Kidney glomerular epithelial cell (primary cell): ENCODE results near the gene TMEM38B.

Experiments used
- DNase-seq: peaks from one replicate; lab custom pipeline; 2025; lab: John Stamatoyannopoulos, UW

The TMEM38B gene, protein sequence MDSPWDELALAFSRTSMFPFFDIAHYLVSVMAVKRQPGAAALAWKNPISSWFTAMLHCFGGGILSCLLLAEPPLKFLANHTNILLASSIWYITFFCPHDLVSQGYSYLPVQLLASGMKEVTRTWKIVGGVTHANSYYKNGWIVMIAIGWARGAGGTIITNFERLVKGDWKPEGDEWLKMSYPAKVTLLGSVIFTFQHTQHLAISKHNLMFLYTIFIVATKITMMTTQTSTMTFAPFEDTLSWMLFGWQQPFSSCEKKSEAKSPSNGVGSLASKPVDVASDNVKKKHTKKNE

GRCh38 chr9:105694190-105694847 is at the start of gene TMEM38B:
TMEM38B (plus strand) TSS chr9:105694541; CDS start chr9:105694661, 120 bp downstream.
- peak; percentile 52 for DNase-seq

DNA sequence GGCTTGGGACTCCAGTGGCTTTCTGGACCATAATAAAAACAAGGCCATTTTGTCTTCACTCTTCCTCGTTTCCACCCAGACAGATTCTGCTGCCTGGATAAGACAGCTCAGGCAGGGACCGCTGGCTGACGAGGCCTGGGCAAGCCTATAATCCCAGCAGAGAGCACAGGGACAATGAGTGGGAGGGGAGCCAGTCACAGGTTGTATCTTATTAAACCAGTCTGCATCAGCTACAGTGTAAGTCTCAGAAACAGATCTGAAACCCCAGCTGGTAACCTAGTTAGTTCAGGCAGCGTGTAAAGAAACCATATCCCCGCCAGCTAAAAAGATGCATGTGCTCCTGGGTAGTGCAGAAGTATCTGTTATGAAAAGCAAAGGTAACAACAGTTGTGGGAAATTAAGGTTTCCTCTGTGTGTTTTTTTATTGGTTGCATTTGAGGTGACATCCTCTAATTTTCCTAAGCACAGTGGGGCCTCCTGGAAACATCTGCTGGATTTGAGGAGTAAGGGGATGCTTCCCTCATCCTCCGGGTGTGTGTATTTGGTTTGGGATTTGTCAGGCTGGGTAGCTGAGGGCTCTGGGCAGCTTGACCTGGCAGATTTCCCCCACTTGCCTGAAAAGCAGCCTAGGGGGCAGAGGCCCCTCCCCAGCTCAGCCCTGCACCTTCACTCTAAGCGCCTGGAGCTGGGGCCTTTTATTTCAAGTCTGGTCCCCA is 47.3 kb upstream of the TMEM38B start:
- no peak for DNase-seq

DNA sequence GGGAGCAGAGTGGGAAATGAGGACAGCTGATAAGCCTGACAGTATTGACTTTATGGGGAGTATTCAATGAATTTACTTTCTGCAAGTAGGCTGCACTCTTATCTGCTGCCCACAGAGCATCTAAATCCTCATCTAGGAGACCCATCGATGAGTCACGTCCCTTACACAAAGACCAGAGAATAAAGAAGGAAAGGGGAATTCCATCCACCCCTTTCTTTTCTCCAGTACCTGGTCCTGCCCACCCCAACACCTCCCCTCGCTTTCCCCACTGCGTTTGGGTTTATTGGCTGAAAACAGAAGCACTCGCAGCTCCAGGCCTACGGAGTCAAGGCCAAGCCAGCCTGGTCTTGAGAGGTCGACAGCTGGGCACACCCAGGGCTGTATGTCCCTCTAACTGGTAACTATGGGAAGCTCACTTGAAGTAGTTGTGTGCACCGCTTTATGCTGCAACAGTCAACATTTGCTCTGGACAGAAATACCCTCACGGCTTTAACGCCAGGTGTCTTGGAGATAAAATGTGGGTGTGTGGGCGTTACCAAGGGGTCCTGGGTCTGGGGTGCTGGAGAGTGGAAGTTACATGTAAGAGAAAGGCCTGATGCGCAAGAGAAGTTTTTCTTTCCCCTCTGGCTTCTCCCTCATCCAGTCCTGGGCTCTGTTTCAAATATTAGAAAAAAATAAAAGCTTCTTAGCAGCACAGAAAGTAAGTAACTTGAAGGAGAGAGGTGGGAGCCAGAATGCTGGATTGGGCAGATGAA is 46.6 kb upstream of the TMEM38B start:
- DNase-seq = no peak

- DNase-seq = no peak
Measured at GRCh38 chr9:105651806-105652205, 42.5 kb upstream of the TMEM38B start.

GRCh38 chr9:105656131-105656921 is 38.0 kb upstream of the TMEM38B start:
- no peak for DNase-seq

DNA sequence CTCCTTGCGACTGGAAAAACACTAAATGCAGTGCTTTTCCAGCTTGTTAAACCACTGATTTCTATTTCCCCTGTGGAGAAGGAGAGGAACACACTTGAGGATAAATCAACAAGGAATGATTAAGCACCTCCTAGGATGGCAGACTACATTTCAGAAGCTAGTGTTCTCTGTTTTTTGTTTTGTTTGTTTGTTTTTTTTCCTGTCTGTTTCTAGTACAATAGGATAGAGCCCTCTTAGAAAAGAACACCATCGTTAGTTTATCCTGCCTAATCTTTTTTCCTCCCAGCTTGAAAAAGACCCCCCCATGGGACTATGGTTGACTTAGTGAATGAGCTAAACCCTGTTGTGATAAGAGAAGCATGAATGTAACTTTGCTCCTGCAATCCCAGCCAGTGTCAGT is 36.0 kb upstream of the TMEM38B start:
- DNase-seq = no peak

GRCh38 chr9:105661011-105661410 is 33.3 kb upstream of the TMEM38B start:
- DNase-seq = no peak

GRCh38 chr9:105662184-105663104 is 31.9 kb upstream of the TMEM38B start, which contains the start of gene TAL2:
TAL2 (plus strand) TSS chr9:105662457; CDS start chr9:105662497, 40 bp downstream.
- no peak for DNase-seq

DNA sequence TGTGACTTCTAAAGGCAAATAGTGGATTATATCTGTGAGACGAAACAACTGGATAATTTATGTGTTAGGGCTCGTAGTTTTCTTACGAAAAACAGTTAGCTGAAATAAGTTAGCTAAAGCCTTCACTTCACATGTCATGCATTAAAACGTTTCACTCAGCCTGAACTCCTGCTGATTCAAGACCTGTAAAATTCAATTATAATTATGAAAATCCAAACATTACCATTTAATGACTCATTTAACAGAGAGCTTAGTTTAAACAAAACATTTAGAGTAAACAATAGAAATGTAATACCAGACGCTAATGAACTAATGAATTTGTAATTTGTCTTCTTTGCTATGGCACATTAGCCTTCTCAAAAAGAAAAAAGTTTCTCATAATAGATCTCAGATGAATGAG is 30.4 kb upstream of the TMEM38B start:
- no peak for DNase-seq

GRCh38 chr9:105667867-105668266 is 26.5 kb upstream of the TMEM38B start:
- no peak for DNase-seq

- DNase-seq = no peak
Measured at GRCh38 chr9:105670315-105670714, 24.0 kb upstream of the TMEM38B start.

GRCh38 chr9:105670775-105671174 is 23.6 kb upstream of the TMEM38B start:
- no peak for DNase-seq

DNA sequence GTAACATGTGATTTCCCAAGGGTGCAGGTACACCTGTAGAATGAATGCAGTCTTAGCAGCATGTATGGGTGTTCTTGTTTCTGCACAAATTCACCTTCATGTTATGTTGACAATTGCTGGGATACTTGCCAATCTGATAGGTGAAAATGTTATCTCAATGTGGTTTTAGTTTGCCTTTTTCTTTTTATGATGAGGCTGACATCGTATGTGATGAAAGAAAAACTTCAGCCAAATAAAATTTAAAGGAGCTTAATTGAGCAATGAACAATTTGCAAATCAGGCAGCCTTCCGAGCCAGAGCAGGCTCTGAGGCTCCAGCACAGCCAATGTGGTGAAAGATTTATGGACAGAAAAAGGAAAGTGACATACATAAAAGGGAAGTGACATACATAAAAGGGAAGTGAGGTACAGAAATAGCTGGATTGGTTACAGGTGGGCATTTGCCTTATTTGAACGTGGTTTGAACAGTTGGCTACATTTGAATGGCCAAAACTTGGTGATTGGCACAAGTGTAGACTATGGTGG is 21.6 kb upstream of the TMEM38B start:
- no peak for DNase-seq

GRCh38 chr9:105673850-105674387 is 20.4 kb upstream of the TMEM38B start:
- no peak for DNase-seq

GRCh38 chr9:105676351-105676923 is 17.9 kb upstream of the TMEM38B start:
- DNase-seq = no peak

GRCh38 chr9:105678163-105678562 is 16.2 kb upstream of the TMEM38B start:
- no peak for DNase-seq

DNA sequence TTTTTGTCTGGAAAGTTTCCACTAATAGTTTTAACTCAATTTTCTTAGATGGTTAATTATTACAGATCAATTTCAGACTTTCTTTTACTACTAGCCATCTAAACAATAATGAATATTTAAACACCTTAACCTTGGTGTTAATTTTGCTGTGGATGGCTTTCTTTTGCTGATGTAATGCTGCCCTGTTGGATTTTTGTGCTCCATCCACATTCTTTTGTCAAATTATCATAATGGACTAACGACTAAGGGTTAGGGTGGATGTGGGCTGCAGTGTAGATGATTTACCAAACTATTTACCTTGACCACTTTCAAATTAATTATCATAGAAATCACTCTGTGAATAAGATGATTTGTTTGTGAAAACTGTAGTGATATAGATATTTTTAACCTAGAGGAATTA is 15.6 kb upstream of the TMEM38B start:
- DNase-seq = no peak

- no peak for DNase-seq
Measured at GRCh38 chr9:105679257-105680022, 14.9 kb upstream of the TMEM38B start.

DNA sequence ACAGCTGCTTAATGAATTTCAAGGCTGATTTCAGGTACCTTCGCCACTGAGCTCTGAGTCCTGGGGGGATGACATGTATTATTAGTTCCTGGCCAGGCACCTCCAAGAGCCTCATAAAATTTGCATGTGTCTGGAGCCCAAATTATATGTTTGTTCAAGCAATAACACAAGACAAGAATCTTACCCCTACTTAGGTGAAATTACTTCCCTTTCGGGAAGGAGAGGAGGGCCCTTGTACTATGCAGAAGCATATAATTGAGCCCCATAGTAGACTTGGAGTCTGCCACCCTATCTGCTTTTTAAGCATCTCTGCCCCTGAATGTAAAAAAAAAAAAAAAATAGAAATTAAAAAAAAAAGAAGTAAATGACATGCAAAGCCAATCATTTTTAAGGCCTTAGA is 13.0 kb upstream of the TMEM38B start:
- DNase-seq = no peak
